T-helper 1 cell treated with Interleukin-12 subunit alpha and Interleukin-12 subunit beta and Interleukin-4 antibody, amounts not matched to agents 30 ng/mL and 1 ng/mL, for 36 hours (primary cell): Measurements from ENCODE around the gene EPAS1. TPM values are rescaled to one million over a fixed set of nuclear protein-coding genes. Genes with fewer than 3 reads are reported as not detected.

Source experiments
- intact Hi-C: fragments of 100-400 bp; cut with micrococcal nuclease; formaldehyde crosslinking; loops from one replicate; pipeline ENCODE4 v1.15.1; 2024
- total RNA-seq: library from RNA; stranded (reverse); gene quantifications from 2 replicates; pipeline ENCODE4 v1.2.3, GENCODE V29; 2022

The EPAS1 gene
- total RNA-seq = 17.1 and 17.7 TPM in 2 replicates

DNA sequence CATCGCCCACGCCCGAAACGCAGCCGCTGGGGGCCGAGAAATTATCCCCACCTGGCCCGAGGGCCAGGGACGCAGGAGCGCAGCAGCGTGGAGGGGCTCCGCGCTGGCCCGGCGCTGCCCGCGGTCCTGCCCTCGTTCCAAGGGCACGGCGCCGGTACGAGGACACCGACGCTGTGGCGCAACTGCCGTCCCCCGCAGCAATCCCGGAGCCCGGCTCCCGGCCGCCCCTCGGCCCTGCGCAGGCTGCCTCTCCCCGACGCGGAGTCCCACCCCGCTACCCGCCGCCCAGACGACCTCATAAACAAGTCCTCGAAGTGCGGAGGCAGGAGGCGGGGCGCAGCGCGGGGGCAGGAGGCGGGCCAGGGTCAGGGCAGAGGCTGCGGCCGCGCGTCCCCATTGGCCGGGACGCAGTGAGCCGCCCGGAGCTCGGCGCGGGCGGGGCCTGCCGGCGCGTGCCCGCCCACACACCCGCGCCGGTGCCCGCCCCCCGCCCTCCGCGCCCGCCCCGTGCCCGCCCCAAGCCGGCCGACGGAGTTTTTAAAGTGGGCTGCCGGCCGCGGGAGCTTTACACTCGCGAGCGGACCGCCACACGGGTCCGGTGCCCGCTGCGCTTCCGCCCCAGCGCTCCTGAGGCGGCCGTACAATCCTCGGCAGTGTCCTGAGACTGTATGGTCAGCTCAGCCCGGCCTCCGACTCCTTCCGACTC is at the start of gene EPAS1:
TSS of gene EPAS1 (plus strand) at position 568 of the 706 bp plus-strand sequence. CDS start 505 bp downstream, outside the sequence.
- intact Hi-C loops = loop anchor here (1.0 to 5.0 kb wide), 10 partner anchors 26 to 730 kb away; partner anchors contain the start of gene PRKCE

GRCh38 chr2:46248171-46248570 is 49.0 kb upstream of the EPAS1 start:
- intact Hi-C loops = no loop called here

DNA sequence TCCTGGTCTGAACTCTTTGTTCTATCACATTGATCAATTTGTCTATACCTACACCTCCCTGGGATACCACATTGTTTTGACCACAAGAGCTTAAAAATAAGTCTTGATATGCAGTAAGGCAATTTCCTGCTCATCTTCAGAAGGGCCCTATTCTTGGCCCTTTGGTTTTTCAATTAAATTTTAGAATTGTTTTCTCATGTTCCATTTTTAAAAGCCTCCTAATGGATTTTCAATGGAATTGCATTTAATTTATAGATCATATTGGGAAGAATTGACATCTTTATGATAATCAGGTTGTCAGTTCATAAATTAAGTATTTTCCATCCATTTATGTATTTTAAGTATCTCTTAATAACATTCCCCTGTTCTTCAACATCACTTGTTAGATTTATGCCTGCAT is 47.6 kb upstream of the EPAS1 start:
- intact Hi-C loops = no loop called here

DNA sequence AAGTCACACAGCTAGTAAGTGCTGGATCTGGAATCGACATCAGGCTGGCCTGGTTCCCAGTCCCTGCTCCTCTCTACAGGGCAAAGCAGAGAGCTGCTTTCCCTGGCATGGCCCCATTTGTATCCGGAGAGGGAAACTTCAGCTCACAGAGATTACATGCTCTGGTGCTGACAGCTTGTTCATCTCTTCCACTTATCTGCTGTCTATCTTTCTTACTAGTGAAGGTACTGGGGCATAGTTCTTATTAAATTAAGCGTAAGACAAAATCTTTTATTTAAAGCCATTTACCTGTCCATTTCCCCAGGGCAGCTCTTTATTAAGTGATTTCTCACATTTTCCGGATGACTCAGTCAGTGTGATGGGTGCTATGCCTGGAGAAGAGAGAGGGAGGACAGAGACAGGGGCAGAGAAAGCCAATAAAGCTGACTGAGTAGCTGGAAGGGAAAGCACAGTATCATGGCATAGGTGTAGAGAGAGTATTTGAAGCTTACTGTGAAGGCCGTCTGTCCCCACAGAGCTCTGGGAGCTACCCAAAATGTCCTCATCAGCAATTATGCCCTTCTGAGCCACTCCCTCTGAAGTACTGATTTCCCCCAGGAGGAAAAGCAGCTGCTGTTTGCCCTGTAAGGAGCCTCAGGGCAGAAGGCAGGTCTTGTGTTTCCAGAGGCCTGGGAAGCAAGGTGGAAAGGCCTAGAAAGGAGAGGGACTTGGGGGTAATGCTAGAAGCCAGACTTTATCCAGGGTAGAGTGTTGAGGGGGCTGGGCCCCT is 44.1 kb upstream of the EPAS1 start:
- intact Hi-C loops = no loop called here

GRCh38 chr2:46254474-46254873 is 42.7 kb upstream of the EPAS1 start:
- intact Hi-C loops = no loop called here

DNA sequence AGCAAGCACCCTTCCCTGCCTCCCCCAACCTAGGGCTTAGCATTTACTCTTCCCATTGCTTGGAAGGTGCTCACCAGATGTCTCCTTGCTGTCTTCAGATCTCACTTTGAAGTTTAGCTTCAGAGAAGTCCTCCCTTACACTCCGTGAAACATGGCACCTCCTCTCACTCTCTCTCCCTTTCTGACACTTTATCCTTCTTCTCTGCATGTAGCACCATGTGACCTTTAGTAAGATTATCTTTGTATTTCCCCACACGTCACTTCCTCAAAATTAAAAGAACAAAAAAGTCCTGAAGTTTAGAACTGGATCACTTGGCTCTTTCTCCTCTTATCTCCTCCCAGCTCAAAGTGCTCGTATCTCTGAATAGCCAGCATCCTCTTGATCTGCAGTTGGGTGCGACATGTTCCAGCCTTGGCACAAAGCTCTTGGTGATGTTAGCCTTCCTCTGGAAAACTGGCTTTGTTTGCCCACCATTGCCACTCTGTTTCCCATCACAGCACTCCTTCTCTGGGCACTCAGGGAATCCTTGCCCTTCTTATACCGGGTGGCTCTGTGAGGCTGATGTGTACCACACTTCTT is 40.6 kb upstream of the EPAS1 start:
- intact Hi-C loops = no loop called here

- intact Hi-C loops = no loop called here
These were observed 39.7 kb upstream of the EPAS1 start for GRCh38 chr2:46257476-46257875.

- intact Hi-C loops = no loop called here
These were observed 39.2 kb upstream of the EPAS1 start for GRCh38 chr2:46257980-46258379.

- intact Hi-C loops = no loop called here
These were observed 38.0 kb upstream of the EPAS1 start for GRCh38 chr2:46258937-46259776.

GRCh38 chr2:46259777-46260168 is 37.4 kb upstream of the EPAS1 start:
- intact Hi-C loops = no loop called here

- intact Hi-C loops = no loop called here
These were observed 36.9 kb upstream of the EPAS1 start for GRCh38 chr2:46260305-46260704.

GRCh38 chr2:46262248-46262938 is 34.8 kb upstream of the EPAS1 start:
- intact Hi-C loops = no loop called here

DNA sequence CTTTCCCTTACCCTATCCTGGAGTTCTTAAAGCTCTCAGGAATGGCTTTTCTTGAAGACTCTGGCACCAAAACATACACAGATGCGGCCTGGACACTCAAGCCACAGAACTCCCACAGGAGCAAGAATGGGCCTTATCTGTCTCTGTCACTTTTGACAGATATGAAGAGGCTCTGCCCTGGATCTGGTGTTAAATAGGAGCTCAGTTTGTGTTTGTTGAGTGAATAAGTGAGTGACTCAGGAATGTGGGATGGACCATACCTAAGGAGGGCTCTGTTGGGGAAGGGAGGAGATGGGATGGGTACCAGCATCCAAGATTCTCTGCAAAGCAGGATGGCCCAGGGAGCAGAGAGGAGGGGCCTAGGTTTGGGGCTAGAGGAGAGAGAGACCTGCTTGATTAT is 33.9 kb upstream of the EPAS1 start:
- intact Hi-C loops = no loop called here

DNA sequence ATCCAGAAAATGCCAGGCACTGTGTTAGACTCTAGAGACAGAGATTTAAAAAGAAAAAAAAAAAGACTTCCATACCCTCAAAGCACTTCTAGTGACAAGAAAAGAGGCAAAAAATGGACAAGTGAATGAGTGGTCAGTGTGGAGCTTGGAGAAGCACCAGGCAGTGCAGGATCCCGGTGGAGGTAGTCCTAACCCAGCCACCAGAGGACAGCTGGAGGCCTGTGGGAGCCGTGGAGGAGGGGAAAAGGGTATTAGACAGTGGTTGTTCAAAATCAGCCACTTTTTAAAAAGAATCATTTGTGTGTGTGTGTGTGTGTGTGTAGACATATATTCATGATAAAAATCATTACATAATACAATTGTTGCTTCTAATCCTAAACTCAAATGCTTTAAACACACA is 32.8 kb upstream of the EPAS1 start:
- intact Hi-C loops = no loop called here

DNA sequence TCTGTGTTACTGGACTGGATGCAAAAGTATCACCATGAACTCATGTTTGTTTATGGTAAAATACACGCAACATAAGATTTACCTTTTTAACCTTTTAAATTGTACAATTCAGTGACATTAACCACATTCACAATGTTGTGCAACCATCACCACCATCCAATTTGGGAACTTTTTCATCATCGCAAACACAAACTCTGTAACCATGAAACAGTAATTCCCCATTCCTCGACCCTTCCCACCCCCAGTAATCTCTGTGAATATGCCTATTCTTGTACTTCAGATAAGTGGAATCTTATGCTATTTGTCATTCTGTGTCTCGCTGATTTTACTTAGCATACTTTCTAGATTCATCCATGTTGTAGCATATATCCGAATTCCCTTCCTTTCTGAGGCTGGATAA is 31.1 kb upstream of the EPAS1 start:
- intact Hi-C loops = no loop called here

- intact Hi-C loops = loop anchor here (1.0 kb wide), 2 partner anchors 80 to 204 kb away; no protein-coding TSS in a partner anchor
These were observed 29.6 kb upstream of the EPAS1 start for GRCh38 chr2:46267616-46268015.

- intact Hi-C loops = loop anchor here (1.0 kb wide), 2 partner anchors 81 to 205 kb away; no protein-coding TSS in a partner anchor
These were observed 29.0 kb upstream of the EPAS1 start for GRCh38 chr2:46268196-46268595.

GRCh38 chr2:46269001-46269400 is 28.2 kb upstream of the EPAS1 start:
- intact Hi-C loops = no loop called here

DNA sequence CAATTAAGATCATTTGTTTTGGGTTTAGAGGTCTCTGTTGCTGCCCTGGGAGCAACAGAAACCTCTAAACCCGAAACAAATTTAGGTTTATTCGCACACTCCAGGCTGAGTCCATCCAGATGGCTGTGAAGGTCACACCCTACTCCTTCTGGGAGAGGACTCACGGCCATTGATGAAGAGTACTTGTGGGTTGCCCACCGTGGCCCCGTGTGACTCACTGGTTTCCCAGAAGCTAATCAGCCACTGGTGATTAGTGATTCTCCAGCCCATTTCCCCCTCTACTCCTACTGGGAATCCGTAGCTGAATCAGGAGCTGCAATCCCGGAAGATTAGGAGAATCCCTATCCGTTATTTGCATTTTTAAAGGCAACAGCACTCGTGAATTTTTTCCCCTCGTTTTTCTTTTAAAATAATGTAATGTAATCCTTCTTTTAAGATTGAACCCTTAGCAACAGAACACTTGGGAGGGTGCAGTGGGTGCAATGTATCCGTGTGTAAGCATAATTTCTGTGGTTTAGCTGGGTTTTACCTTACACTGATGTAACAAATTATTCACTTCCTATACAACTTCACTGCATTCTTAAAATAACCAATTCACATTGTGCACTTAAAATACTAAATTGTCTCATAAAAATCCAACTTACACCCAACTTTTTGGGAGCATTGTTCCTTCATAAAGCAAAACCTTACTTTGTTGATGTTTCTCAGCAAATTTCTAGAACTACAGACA is 27.5 kb upstream of the EPAS1 start:
- intact Hi-C loops = loop anchor here (2.0 kb wide), 2 partner anchors 27 to 31 kb away; partner anchors contain the start of gene EPAS1

GRCh38 chr2:46270384-46270783 is 26.8 kb upstream of the EPAS1 start:
- intact Hi-C loops = loop anchor here (2.0 kb wide), 2 partner anchors 26 to 32 kb away; partner anchors contain the start of gene EPAS1
